Lower leg skin (tissue), 3 donors: ENCODE data around the gene MBLAC1.

Experiments used
- POLR2A ChIP-seq, 2 donors: fragments of 450-650 bp; IDR thresholded peaks; one replicate each; pipeline ENCODE4 v1.6.1; 2016 to 2017; ENCODE audit warnings: antibody characterized with exemption in 2 of 2, mild to moderate bottlenecking in 1 of 2, moderate library complexity in 1 of 2
- TF ChIP-seq, protein P1 (sequence below), 3 donors: fragments of 450-650 bp; IDR thresholded peaks; one replicate each; pipeline ENCODE4 v1.5.1; 2016; ENCODE audit warnings: antibody characterized with exemption in 3 of 3, mild to moderate bottlenecking in 3 of 3, moderate library complexity in 2 of 3

DNA sequence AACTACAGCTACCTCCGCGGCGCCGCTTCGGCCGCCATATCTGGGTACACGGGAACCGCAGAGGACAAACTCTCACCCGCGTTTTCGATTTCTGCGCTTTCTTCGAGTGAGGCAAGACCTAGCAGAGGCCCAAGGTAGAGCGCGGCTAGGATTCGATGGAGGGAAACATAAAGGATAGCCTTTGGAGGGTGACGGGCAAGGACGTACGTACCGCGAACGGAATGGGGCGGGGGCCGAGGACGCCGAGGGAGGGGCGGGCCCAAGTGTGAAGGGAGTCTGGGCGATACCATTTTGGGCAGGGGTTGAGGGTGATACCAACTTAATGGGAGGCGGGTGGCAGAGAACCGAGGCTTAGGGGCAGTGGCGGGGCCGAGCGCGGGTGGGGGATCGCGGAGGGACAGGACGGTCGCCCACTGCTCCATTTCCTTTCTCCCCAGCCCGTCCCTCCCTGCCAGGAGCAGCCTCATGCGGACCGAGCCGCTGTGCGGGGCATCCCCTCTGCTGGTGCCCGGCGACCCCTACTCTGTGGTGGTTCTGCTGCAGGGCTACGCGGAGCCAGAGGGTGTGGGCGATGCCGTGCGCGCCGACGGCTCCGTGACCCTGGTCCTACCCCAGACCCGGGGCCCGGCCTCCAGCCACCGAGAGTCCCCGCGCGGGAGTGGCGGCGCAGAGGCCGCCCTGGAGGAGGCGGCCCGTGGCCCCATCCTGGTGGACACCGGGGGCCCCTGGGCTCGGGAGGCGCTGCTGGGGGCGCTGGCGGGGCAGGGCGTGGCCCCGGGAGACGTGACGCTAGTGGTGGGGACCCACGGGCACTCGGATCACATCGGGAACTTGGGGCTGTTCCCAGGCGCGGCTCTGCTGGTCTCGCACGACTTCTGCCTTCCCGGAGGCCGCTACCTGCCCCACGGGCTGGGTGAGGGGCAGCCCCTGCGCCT is at the start of gene MBLAC1:
- TF ChIP-seq, protein P1, sequence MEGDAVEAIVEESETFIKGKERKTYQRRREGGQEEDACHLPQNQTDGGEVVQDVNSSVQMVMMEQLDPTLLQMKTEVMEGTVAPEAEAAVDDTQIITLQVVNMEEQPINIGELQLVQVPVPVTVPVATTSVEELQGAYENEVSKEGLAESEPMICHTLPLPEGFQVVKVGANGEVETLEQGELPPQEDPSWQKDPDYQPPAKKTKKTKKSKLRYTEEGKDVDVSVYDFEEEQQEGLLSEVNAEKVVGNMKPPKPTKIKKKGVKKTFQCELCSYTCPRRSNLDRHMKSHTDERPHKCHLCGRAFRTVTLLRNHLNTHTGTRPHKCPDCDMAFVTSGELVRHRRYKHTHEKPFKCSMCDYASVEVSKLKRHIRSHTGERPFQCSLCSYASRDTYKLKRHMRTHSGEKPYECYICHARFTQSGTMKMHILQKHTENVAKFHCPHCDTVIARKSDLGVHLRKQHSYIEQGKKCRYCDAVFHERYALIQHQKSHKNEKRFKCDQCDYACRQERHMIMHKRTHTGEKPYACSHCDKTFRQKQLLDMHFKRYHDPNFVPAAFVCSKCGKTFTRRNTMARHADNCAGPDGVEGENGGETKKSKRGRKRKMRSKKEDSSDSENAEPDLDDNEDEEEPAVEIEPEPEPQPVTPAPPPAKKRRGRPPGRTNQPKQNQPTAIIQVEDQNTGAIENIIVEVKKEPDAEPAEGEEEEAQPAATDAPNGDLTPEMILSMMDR (IDR thresholded peaks at IDR 0.05) = no peak
- no peak for TF ChIP-seq POLR2A (IDR thresholded peaks at IDR 0.05)
